ENCODE results near the gene NPDC1. TPM values are rescaled to one million over a fixed set of nuclear protein-coding genes. Genes with fewer than 3 reads are reported as not detected.

Gene NPDC1
- polyA plus RNA-seq, 2 of the 4 experiments (the other 2 are of a cell fraction): 12.7 to 40.6 TPM

DNA sequence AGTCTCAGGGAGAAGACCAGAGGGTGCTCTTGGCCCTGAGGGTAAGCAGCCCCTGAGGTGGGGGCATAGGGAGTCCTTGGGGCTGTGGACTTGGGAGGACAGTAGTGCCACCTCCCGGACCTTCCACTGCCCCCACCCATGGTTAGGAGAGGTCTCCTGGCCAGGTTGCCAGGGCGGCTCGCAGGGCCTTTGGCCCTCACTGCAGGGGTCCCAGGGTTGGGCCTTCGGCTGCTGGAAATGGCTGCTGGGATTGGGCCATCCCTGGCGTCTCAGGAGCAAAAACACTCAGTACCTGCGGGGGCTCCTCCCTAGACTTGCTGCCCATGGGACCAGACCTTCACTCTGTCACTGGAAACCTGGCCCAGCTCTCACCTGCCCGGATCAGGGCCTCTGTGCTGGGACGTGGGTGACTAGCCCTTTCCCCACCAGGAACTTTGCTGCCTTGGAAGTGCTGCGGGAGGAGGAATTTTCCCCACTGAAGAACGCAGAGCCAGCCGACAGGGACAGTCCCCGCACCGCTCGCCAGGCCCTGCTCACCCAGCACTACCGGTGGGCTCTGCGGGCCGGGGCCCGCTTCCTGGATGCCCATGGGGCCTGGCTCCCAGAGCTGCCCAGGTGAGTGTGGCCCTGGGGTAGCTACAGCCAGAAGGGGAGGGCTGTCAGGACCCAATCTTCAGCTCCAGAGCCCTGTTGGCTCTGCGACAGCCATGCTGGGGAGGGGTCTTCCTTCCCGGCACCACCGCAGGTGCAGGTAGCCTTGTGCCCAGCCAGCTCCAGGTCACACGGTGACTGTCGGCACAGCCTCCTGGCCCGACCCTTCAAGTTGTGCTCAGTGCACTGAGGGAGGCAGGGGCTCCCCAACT lies 34.5 kb upstream of the NPDC1 start:
- DNase-seq (ENCODE audit: low read depth in 1 of 2, low spot score in 1 of 2) (no peak), FAIRE-seq (no peak), ATAC-seq (no peak)
- WGBS (ENCODE audit: missing lambda C conversion rate): 85% methylated on average over 17 of the region's 24 CpGs
- Histone ChIP-seq H3K27ac (no peak overlapping the region), H3K9me3 (no peaks in the 10 kb centered on the region), H3K4me3 (no peak overlapping the region), H3K4me2 (no peak overlapping the region), H3K4me1 (peaks cover 41% of the 10 kb centered on the region)
- CTCF ChIA-PET: interaction anchor here (0.6 to 24.0 kb wide), 6 partner anchors 13 to 68 kb away, joined by 3 to 321 read pairs (median 4); partner anchors contain the start of genes ABCA2, NPDC1 and SAPCD2
- TF ChIP-seq, protein P1, sequence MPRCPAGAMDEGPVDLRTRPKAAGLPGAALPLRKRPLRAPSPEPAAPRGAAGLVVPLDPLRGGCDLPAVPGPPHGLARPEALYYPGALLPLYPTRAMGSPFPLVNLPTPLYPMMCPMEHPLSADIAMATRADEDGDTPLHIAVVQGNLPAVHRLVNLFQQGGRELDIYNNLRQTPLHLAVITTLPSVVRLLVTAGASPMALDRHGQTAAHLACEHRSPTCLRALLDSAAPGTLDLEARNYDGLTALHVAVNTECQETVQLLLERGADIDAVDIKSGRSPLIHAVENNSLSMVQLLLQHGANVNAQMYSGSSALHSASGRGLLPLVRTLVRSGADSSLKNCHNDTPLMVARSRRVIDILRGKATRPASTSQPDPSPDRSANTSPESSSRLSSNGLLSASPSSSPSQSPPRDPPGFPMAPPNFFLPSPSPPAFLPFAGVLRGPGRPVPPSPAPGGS (IDR thresholded peaks at IDR 0.05): no peak
- TF ChIP-seq HES2 (IDR thresholded peaks at IDR 0.05) (no peak), NFE2L2 (conservative IDR thresholded peaks at IDR 0.05; ENCODE audit: low read length) (no peak), HOXB5 (CRISPR knock-in tag; IDR thresholded peaks at IDR 0.05) (no peak), POLR2AphosphoS2 (conservative IDR thresholded peaks at IDR 0.05; ENCODE audit: low read length) (no peak), POLR2A (IDR thresholded peaks at IDR 0.05; ENCODE audit: low read length) (no peak), ESRRA (IDR thresholded peaks at IDR 0.05; ENCODE audit: borderline replicate concordance, low read length) (no peak), ZNF302 (CRISPR knock-in tag; IDR thresholded peaks at IDR 0.05) (no peak), EP300 (IDR thresholded peaks at IDR 0.05) (no peak), HDAC2 (IDR thresholded peaks at IDR 0.05) (no peak), PHF8 (IDR thresholded peaks at IDR 0.05; ENCODE audit: borderline replicate concordance, low read depth) (no peak), HOXA7 (CRISPR knock-in tag; IDR thresholded peaks at IDR 0.05) (no peak), FOSB (CRISPR knock-in tag; IDR thresholded peaks at IDR 0.05) (no peak), RFX5 (IDR thresholded peaks at IDR 0.05) (no peak), KDM1A (IDR thresholded peaks at IDR 0.05; ENCODE audit: low read depth) (no peak), RCOR1 (IDR thresholded peaks at IDR 0.05; ENCODE audit: low read depth, low read length) (no peak), CHD4 (IDR thresholded peaks at IDR 0.05; ENCODE audit: borderline replicate concordance) (no peak)
- TF ChIP-seq, protein P2, sequence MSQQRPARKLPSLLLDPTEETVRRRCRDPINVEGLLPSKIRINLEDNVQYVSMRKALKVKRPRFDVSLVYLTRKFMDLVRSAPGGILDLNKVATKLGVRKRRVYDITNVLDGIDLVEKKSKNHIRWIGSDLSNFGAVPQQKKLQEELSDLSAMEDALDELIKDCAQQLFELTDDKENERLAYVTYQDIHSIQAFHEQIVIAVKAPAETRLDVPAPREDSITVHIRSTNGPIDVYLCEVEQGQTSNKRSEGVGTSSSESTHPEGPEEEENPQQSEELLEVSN (IDR thresholded peaks at IDR 0.05; ENCODE audit: borderline replicate concordance, low read depth): no peak
- POLR2A ChIA-PET: no interaction called here

DNA sequence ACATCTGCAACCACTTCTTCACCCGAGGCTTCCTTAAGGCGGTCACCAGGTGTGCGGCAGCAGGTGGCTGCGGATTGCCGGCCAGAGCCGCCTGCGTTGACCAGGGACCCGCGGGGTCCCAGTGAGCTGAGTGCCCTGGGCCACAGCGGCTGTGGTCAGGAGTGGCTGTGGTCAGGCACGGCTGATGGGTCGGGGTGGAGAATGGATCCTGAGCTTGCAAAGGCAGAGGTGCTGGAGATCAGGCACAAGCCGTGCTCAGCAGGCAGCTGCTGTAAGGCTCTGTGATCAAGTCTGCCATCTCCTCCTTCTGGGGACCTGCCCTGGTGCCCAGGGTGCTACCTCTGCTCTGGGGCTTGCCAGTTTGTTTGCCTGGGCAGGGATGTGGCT lies 33.4 kb upstream of the NPDC1 start:
- CTCF ChIA-PET: interaction anchor here (3.8 to 24.0 kb wide), 2 partner anchors 12 to 33 kb away, joined by 18 to 321 read pairs; partner anchors contain the start of genes NPDC1 and SAPCD2
- POLR2A ChIA-PET: no interaction called here

More for the DNA sequence above, 33.4 kb upstream of the NPDC1 start:
- no peak for TF ChIP-seq HES2 (IDR thresholded peaks at IDR 0.05)
- TF ChIP-seq, protein P3, sequence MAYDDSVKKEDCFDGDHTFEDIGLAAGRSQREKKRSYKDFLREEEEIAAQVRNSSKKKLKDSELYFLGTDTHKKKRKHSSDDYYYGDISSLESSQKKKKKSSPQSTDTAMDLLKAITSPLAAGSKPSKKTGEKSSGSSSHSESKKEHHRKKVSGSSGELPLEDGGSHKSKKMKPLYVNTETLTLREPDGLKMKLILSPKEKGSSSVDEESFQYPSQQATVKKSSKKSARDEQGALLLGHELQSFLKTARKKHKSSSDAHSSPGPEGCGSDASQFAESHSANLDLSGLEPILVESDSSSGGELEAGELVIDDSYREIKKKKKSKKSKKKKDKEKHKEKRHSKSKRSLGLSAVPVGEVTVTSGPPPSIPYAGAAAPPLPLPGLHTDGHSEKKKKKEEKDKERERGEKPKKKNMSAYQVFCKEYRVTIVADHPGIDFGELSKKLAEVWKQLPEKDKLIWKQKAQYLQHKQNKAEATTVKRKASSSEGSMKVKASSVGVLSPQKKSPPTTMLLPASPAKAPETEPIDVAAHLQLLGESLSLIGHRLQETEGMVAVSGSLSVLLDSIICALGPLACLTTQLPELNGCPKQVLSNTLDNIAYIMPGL (CRISPR knock-in tag; IDR thresholded peaks at IDR 0.05; ENCODE audit: borderline replicate concordance): no peak
- TF ChIP-seq CEBPB (IDR thresholded peaks at IDR 0.05): no peak
- TF ChIP-seq CHD2 (IDR thresholded peaks at IDR 0.05; ENCODE audit: low read length, partially characterized antibody): no peak
- TF ChIP-seq JUN (IDR thresholded peaks at IDR 0.05): no peak
- TF ChIP-seq ZC3H11A (IDR thresholded peaks at IDR 0.05): no peak
- no peak for TF ChIP-seq KDM5A (IDR thresholded peaks at IDR 0.05)
- TF ChIP-seq, protein P4, sequence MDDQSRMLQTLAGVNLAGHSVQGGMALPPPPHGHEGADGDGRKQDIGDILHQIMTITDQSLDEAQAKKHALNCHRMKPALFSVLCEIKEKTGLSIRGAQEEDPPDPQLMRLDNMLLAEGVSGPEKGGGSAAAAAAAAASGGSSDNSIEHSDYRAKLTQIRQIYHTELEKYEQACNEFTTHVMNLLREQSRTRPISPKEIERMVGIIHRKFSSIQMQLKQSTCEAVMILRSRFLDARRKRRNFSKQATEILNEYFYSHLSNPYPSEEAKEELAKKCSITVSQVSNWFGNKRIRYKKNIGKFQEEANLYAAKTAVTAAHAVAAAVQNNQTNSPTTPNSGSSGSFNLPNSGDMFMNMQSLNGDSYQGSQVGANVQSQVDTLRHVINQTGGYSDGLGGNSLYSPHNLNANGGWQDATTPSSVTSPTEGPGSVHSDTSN (IDR thresholded peaks at IDR 0.05): no peak
- TF ChIP-seq POLR2A (IDR thresholded peaks at IDR 0.05; ENCODE audit: low read length): no peak
- TF ChIP-seq REST (IDR thresholded peaks at IDR 0.05): no peak
- no peak for TF ChIP-seq RAD21 (conservative IDR thresholded peaks at IDR 0.05 in 1 of 2, IDR thresholded peaks at IDR 0.05 in 1 of 2)
- H3K4me3 ChIP-seq: no peak overlapping the region
- ATAC-seq (no peak), DNase-seq (ENCODE audit: low read depth in 1 of 2, low spot score in 1 of 2) (no peak), FAIRE-seq (no peak)
- WGBS (ENCODE audit: missing lambda C conversion rate): 96% methylated on average over 13 of the region's 13 CpGs
- H3K27ac ChIP-seq: no peak overlapping the region
- H3K9me3 ChIP-seq: no peaks in the 10 kb centered on the region
- no peak overlapping the region for H3K4me2 ChIP-seq
- H3K4me1 ChIP-seq: peaks cover 30% of the 10 kb centered on the region
